ENCODE results near the gene CRIM1.

GRCh38 chr2:36382472-36382871, 26.9 kb downstream of the CRIM1 start:
- TF ChIP-seq CTCF (IDR thresholded peaks at IDR 0.05) (no peak), POLR2A (IDR thresholded peaks at IDR 0.05) (no peak), POLR2AphosphoS5 (IDR thresholded peaks at IDR 0.05) (no peak)

Data from suprapubic skin (tissue), 4 donors.